Prostate gland (tissue), 2 donors: Measurements from ENCODE around the gene M1AP. TPM values are rescaled to one million over a fixed set of nuclear protein-coding genes. Genes with fewer than 3 reads are reported as not detected.

ENCODE experiments used
- DNase-seq: peaks from one replicate; pipeline ENCODE4 v3.0.0-alpha.2; 2019; ENCODE audit warnings: low spot score
- H3K27ac ChIP-seq, 2 donors: fragments of 200-600 bp; sonication (generic); 2 replicates each; pipeline ENCODE4 v1.5.1; 2017 to 2019
- H3K27me3 ChIP-seq: fragments of 200-600 bp; sonication (generic); replicated peaks from 2 replicates; pipeline ENCODE4 v1.5.1; 2019; ENCODE audit not compliant: insufficient read depth
- H3K36me3 ChIP-seq, 2 donors: fragments of 200-600 bp; sonication (generic); 1 replicate in 1 of 2; 2 replicates in 1 of 2; pipeline versions ENCODE4 v1.5.1 to v1.8.1; 2017 to 2019
- H3K4me1 ChIP-seq: fragments of 200-600 bp; sonication (generic); replicated peaks from 2 replicates; pipeline ENCODE4 v1.5.1; 2019
- H3K4me3 ChIP-seq, 2 donors: fragments of 200-600 bp; sonication (generic); 2 replicates each; pipeline ENCODE4 v1.5.1; 2017 to 2019
- H3K9me3 ChIP-seq: fragments of 200-600 bp; sonication (generic); 2 replicates; pipeline ENCODE4 v1.5.1; 2017
- CTCF ChIP-seq, 4 experiments: fragments of 200-600 bp in 2 of 4; fragments of 450-650 bp in 2 of 4; sonication (generic) in 2 of 4; IDR thresholded peaks; 1 replicate in 3 of 4; 2 replicates in 1 of 4; pipeline ENCODE4 v1.5.1; 2016 to 2019; ENCODE audit warnings: antibody characterized with exemption in 4 of 4, mild to moderate bottlenecking in 2 of 4, moderate library complexity in 2 of 4
- POLR2A ChIP-seq: fragments of 450-650 bp; IDR thresholded peaks from one replicate; pipeline ENCODE4 v1.6.1; 2016; ENCODE audit warnings: antibody characterized with exemption, mild to moderate bottlenecking
- POLR2AphosphoS5 ChIP-seq: sonication (generic); formaldehyde crosslinking; IDR thresholded peaks from one replicate; pipeline ENCODE4 v1.6.1; 2017; ENCODE audit warnings: antibody characterized with exemption
- WGBS: methylation state at CpG from one replicate; pipeline ENCODE4 v1.1.5; 2018; 5-methylcytosine and 5-hydroxymethylcytosine counted together
- intact Hi-C: fragments of 100-400 bp; cut with DNase I; formaldehyde crosslinking; loops from one replicate; pipeline ENCODE4 v1.14.2; 2022
- total RNA-seq, 2 donors: library from RNA; depleted of rRNA; stranded (reverse); fragments of >200 nt; gene quantifications; one replicate each; pipeline ENCODE4 v1.1.0, GENCODE V29; 2016

Gene M1AP
- total RNA-seq, 2 donors from 2014 or later = 0.18 to 10.9 TPM

GRCh38 chr2:74572178-74572925, 75.8 kb downstream of the M1AP start:
- no peak for TF ChIP-seq CTCF (IDR thresholded peaks at IDR 0.05)
- no peak for TF ChIP-seq POLR2AphosphoS5
- TF ChIP-seq POLR2A = no peak
- H3K36me3 ChIP-seq = no peaks in the 10 kb centered on the region
- intact Hi-C loops = no loop called here
- no peaks in the 10 kb centered on the region for H3K27me3 ChIP-seq
- 82% methylated on average over 3 of the region's 3 CpGs for WGBS
- H3K27ac ChIP-seq = no peak overlapping the region
- no peaks in the 10 kb centered on the region for H3K9me3 ChIP-seq
- no peak for DNase-seq
- no peaks in the 10 kb centered on the region for H3K4me1 ChIP-seq
- no peak overlapping the region for H3K4me3 ChIP-seq

- no peaks in the 10 kb centered on the region for H3K27me3 ChIP-seq
- TF ChIP-seq POLR2A = no peak
- no peak for TF ChIP-seq CTCF (IDR thresholded peaks at IDR 0.05)
- no peak for TF ChIP-seq POLR2AphosphoS5
- no peaks in the 10 kb centered on the region for H3K9me3 ChIP-seq
- no peak for DNase-seq
- intact Hi-C loops = no loop called here
- 85% methylated on average over 1 of the region's 1 CpG for WGBS
- H3K4me3 ChIP-seq = no peak overlapping the region
- no peak overlapping the region for H3K27ac ChIP-seq
- no peaks in the 10 kb centered on the region for H3K36me3 ChIP-seq
- no peaks in the 10 kb centered on the region for H3K4me1 ChIP-seq
Measured at GRCh38 chr2:74571058-74571457, 77.1 kb downstream of the M1AP start.

GRCh38 chr2:74569686-74570085, 78.4 kb downstream of the M1AP start:
- intact Hi-C loops = no loop called here
- Histone ChIP-seq H3K4me1 (no peaks in the 10 kb centered on the region), H3K27ac (no peak overlapping the region), H3K4me3 (no peak overlapping the region), H3K9me3 (no peaks in the 10 kb centered on the region), H3K27me3 (no peaks in the 10 kb centered on the region), H3K36me3 (no peaks in the 10 kb centered on the region)
- no peak for DNase-seq
- TF ChIP-seq POLR2A (no peak), POLR2AphosphoS5 (no peak), CTCF (IDR thresholded peaks at IDR 0.05) (no peak)
- WGBS = 73% methylated on average over 1 of the region's 1 CpG

GRCh38 chr2:74567881-74568280, 80.2 kb downstream of the M1AP start:
- H3K4me1 ChIP-seq = no peaks in the 10 kb centered on the region
- H3K27ac ChIP-seq = no peak overlapping the region
- no peak overlapping the region for H3K4me3 ChIP-seq
- H3K27me3 ChIP-seq = no peaks in the 10 kb centered on the region
- DNase-seq = no peak
- TF ChIP-seq POLR2AphosphoS5 (no peak), CTCF (IDR thresholded peaks at IDR 0.05) (no peak), POLR2A (no peak)
- H3K9me3 ChIP-seq = no peaks in the 10 kb centered on the region
- WGBS = 43% methylated on average over 5 of the region's 5 CpGs
- no peaks in the 10 kb centered on the region for H3K36me3 ChIP-seq
- intact Hi-C loops = no loop called here

GRCh38 chr2:74566754-74567085, 81.4 kb downstream of the M1AP start:
- DNase-seq = no peak
- Histone ChIP-seq H3K4me1 (no peaks in the 10 kb centered on the region), H3K9me3 (no peaks in the 10 kb centered on the region), H3K27ac (no peak overlapping the region), H3K27me3 (no peaks in the 10 kb centered on the region), H3K4me3 (no peak overlapping the region), H3K36me3 (no peaks in the 10 kb centered on the region)
- intact Hi-C loops = no loop called here
- TF ChIP-seq POLR2AphosphoS5 (no peak), CTCF (IDR thresholded peaks at IDR 0.05) (no peak), POLR2A (no peak)
